ENCODE measurements around the gene RPS6KA4. TPM values are rescaled to one million over a fixed set of nuclear protein-coding genes. Genes with fewer than 3 reads are reported as not detected.
"Not testable (repeated sequence)": the region's sequence is repeated elsewhere in the genome, so short reads cannot be mapped to it uniquely, and the experiment has no call there.

Gene RPS6KA4
- total RNA-seq, 4 donors from 2014 or later: 2.4 to 37.4 (median 29.3) TPM

DNA sequence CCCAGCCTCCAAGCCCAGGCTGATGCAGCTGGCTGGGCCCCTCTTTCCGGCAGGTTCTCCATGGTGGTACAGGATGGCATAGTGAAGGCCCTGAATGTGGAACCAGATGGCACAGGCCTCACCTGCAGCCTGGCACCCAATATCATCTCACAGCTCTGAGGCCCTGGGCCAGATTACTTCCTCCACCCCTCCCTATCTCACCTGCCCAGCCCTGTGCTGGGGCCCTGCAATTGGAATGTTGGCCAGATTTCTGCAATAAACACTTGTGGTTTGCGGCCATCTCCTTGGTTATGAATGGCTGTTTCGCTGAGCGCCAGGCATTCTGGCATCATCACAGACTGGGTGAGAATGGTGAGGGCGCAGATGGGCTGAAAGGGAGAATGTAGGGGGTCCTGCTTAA lies 37.4 kb upstream of the RPS6KA4 start:
- no peaks in the 10 kb centered on the region for H3K36me3 ChIP-seq
- no peak overlapping the region for H3K4me3 ChIP-seq
- no peaks in the 10 kb centered on the region for H3K9me3 ChIP-seq
- TF ChIP-seq, protein P1, sequence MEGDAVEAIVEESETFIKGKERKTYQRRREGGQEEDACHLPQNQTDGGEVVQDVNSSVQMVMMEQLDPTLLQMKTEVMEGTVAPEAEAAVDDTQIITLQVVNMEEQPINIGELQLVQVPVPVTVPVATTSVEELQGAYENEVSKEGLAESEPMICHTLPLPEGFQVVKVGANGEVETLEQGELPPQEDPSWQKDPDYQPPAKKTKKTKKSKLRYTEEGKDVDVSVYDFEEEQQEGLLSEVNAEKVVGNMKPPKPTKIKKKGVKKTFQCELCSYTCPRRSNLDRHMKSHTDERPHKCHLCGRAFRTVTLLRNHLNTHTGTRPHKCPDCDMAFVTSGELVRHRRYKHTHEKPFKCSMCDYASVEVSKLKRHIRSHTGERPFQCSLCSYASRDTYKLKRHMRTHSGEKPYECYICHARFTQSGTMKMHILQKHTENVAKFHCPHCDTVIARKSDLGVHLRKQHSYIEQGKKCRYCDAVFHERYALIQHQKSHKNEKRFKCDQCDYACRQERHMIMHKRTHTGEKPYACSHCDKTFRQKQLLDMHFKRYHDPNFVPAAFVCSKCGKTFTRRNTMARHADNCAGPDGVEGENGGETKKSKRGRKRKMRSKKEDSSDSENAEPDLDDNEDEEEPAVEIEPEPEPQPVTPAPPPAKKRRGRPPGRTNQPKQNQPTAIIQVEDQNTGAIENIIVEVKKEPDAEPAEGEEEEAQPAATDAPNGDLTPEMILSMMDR (IDR thresholded peaks at IDR 0.05): no peak
- no peak for TF ChIP-seq POLR2A (IDR thresholded peaks at IDR 0.05)
- intact Hi-C loops (cut with DNase I; ENCODE audit: low total_unique reads): no loop called here
- no peak for DNase-seq
- H3K4me1 ChIP-seq: no peaks in the 10 kb centered on the region
- no peak overlapping the region for H3K27ac ChIP-seq
- no peaks in the 10 kb centered on the region for H3K27me3 ChIP-seq

DNA sequence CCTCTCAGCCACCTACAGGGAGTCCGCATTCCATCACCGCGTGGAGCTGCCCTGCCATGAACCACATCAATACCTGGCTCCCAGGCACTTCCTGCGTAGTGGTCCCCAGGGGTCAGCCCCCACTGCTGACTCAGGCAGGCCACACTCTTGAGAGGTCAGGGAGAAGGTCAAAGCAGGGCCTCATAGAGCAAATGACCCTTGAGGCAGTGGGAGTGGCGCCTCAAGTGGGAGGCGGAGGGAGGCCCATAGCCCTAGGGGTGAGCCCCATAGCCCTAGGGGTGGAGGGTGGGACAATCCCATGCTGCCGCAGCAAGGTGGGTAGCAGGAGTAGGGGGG lies 36.1 kb upstream of the RPS6KA4 start:
- no peaks in the 10 kb centered on the region for H3K4me1 ChIP-seq
- H3K27ac ChIP-seq: no peak overlapping the region
- no peaks in the 10 kb centered on the region for H3K9me3 ChIP-seq
- no peaks in the 10 kb centered on the region for H3K27me3 ChIP-seq
- intact Hi-C loops (cut with DNase I; ENCODE audit: low total_unique reads): no loop called here
- no peak for DNase-seq
- no peaks in the 10 kb centered on the region for H3K36me3 ChIP-seq
- no peak for TF ChIP-seq POLR2A (IDR thresholded peaks at IDR 0.05)
- TF ChIP-seq, protein P1 (IDR thresholded peaks at IDR 0.05): no peak
- H3K4me3 ChIP-seq: no peak overlapping the region

DNA sequence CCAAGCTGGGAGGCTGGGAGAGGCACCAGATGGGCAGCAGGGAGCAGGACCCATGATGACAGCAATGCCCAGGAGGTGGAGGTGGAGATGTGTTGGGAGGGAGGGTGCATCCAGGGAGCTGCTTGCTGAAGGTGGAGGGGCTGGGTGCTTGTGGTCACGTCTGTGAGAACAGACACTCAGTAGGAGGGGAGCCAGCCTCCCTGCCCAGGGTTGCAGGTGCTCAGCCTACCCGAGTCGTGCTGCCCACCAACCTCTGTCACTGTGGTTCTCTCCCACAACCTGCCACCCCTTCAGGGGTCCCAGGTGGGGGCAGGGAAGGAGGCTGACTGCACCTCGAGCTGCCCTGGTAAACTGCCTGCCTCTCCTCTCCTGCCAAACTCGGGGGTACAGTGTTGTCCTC lies 35.6 kb upstream of the RPS6KA4 start:
- no peak for DNase-seq
- Histone ChIP-seq H3K4me1 (no peaks in the 10 kb centered on the region), H3K36me3 (no peaks in the 10 kb centered on the region), H3K4me3 (no peak overlapping the region), H3K9me3 (no peaks in the 10 kb centered on the region), H3K27me3 (no peaks in the 10 kb centered on the region), H3K27ac (no peak overlapping the region)
- intact Hi-C loops (cut with DNase I; ENCODE audit: low total_unique reads): no loop called here
- TF ChIP-seq, protein P1 (IDR thresholded peaks at IDR 0.05): no peak
- TF ChIP-seq POLR2A (IDR thresholded peaks at IDR 0.05): no peak

DNA sequence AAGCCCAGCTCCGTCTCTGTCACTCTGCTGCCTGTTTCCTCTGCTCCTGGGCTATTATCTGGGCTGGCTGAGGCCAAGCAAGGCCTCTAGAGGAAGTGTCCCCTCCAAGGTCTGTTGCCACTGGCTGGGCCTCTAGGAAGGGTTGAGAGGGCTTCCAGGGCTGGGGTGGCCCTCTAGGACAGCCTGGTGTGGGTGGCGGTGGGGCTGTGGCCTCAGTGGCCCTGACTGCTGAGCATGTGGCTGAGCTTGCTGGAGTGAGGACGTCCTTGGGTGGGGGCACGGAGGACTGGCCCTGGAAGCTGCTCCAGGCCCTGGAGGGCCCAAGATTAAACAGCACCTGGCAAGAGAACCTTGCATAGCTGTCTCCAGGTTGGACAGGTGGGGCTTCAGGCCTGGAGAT lies 35.0 kb upstream of the RPS6KA4 start:
- H3K27ac ChIP-seq; intact Hi-C loops (cut with DNase I; ENCODE audit: low total_unique reads): not testable (repeated sequence)

DNA sequence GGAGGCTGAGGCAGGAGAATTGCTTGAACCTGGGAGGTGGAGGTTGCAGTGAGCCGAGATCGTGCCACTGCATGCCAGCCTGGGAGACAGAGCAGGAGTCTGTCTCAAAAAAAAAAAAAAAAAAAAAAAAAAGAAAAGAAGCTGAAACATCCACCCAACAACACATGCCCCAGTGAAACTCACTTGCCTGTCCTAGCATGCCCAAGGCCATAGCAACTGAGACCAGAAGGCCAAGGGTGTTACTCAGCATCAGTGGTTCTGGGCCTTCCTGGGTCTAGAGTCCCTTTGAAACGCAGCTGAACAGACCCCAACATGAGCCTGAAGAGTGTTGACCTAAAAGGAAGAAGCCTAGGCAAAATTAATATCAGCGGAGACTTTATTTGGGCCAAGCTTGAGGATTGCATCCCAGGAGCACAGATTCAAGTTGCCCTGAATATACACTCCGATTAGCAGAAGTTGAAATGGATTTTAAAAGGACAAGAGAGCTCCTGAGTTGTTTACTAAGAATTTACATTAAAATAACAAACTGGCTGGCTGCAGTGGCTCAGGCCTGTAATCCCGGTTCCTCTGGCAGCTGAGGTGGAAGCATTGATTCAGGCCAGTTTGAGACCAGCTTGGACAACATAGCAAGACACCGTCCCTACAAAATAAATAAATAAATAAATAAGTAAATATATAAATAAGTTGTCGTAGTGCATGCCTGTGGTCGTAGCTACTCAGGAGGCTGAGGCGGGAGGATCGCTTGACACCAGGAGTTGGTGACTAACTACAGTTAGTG lies 34.1 kb upstream of the RPS6KA4 start:
- Histone ChIP-seq H3K9me3 (no peaks in the 10 kb centered on the region), H3K27me3 (no peaks in the 10 kb centered on the region), H3K4me3 (no peak overlapping the region), H3K36me3 (no peaks in the 10 kb centered on the region), H3K27ac (no peak overlapping the region), H3K4me1 (no peaks in the 10 kb centered on the region)
- intact Hi-C loops (cut with DNase I; ENCODE audit: low total_unique reads): no loop called here
- TF ChIP-seq, protein P1 (IDR thresholded peaks at IDR 0.05): no peak
- TF ChIP-seq POLR2A (IDR thresholded peaks at IDR 0.05): no peak
- no peak for DNase-seq

More for the DNA sequence above, 35.0 kb upstream of the RPS6KA4 start:
- H3K4me3 ChIP-seq, DNase-seq, H3K9me3 ChIP-seq, H3K36me3 ChIP-seq, H3K4me1 ChIP-seq, H3K27me3 ChIP-seq: not testable (repeated sequence)

DNA sequence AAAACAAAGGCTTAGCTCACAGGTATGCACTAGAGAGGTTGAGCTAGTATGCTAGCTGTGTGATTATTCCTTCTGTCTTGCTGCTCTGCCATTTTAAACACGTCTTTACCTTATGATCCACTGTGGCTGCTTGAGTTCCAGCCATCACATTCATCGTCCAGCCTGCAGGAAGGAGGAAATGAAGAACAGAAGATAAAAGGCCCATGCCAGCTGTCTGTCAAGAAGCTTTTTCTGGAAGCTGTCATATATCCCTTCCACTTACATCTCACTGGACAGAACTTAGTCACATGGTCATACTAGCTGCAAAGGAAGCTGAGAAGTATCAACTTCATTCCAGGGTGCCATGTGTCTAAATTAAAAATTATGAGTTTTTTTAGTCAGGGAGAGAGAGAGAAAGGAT lies 31.6 kb upstream of the RPS6KA4 start:
- intact Hi-C loops (cut with DNase I; ENCODE audit: low total_unique reads): no loop called here

More for the DNA sequence above, 31.6 kb upstream of the RPS6KA4 start:
- H3K27me3 ChIP-seq: no peaks in the 10 kb centered on the region
- no peak for DNase-seq
- no peak for TF ChIP-seq POLR2A (IDR thresholded peaks at IDR 0.05)
- TF ChIP-seq, protein P1 (IDR thresholded peaks at IDR 0.05): no peak
- no peaks in the 10 kb centered on the region for H3K4me1 ChIP-seq
- H3K27ac ChIP-seq: no peak overlapping the region
- H3K36me3 ChIP-seq: no peaks in the 10 kb centered on the region
- no peaks in the 10 kb centered on the region for H3K9me3 ChIP-seq
- H3K4me3 ChIP-seq: no peak overlapping the region

All from uterus (tissue), 4 donors.